ENCODE results near the gene ZFAND3. TPM values are rescaled to one million over a fixed set of nuclear protein-coding genes. Genes with fewer than 3 reads are reported as not detected.

The ZFAND3 gene
- total and polyA plus RNA-seq, 10 of the 15 experiments (the other 5 are each of a cell fraction or from before 2014, with no cell fraction given): 0.90 to 34.4 (median 16.3) TPM

DNA sequence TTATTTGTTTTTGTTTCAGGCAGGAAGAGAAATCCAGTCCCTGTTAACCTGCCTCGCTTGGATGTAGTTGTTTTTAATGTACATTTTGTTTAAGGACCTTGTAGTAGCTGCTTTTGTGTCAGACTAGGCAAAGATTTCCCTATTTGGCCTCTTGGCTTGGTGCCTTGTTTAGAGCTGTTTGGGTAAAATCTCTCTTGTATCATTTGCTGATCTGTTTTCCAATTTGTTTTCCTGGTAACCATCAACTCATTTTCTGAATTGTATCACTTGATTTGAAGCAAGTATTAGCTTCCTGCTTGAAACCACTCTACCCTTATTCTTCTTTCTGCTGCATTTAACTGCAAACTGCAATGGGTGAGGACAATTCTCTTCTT lies 160.7 kb downstream of the ZFAND3 start:
- intact Hi-C loops (cut with micrococcal nuclease; ENCODE audit: unreplicated experiment): no loop called here

More for the DNA sequence above, 160.7 kb downstream of the ZFAND3 start:
- ATAC-seq (no peak), FAIRE-seq (no peak), DNase-seq (ENCODE audit: low read depth, low spot score) (no peak)
- TF ChIP-seq BCL11A (IDR thresholded peaks at IDR 0.05; ENCODE audit: low read depth, low read length) (no peak), ZBTB11 (CRISPR knock-in tag; IDR thresholded peaks at IDR 0.05) (no peak), GABPA (IDR thresholded peaks at IDR 0.05; ENCODE audit: low read depth) (no peak), IKZF1 (conservative IDR thresholded peaks at IDR 0.05) (no peak), LARP7 (IDR thresholded peaks at IDR 0.05) (no peak), SIX5 (IDR thresholded peaks at IDR 0.05; ENCODE audit: low read depth, low read length, severe bottlenecking) (no peak), SUPT20H (IDR thresholded peaks at IDR 0.05; ENCODE audit: borderline replicate concordance, control insufficient read depth, low read depth, low read length) (no peak), NBN (IDR thresholded peaks at IDR 0.05) (no peak)
- TF ChIP-seq, protein P1, sequence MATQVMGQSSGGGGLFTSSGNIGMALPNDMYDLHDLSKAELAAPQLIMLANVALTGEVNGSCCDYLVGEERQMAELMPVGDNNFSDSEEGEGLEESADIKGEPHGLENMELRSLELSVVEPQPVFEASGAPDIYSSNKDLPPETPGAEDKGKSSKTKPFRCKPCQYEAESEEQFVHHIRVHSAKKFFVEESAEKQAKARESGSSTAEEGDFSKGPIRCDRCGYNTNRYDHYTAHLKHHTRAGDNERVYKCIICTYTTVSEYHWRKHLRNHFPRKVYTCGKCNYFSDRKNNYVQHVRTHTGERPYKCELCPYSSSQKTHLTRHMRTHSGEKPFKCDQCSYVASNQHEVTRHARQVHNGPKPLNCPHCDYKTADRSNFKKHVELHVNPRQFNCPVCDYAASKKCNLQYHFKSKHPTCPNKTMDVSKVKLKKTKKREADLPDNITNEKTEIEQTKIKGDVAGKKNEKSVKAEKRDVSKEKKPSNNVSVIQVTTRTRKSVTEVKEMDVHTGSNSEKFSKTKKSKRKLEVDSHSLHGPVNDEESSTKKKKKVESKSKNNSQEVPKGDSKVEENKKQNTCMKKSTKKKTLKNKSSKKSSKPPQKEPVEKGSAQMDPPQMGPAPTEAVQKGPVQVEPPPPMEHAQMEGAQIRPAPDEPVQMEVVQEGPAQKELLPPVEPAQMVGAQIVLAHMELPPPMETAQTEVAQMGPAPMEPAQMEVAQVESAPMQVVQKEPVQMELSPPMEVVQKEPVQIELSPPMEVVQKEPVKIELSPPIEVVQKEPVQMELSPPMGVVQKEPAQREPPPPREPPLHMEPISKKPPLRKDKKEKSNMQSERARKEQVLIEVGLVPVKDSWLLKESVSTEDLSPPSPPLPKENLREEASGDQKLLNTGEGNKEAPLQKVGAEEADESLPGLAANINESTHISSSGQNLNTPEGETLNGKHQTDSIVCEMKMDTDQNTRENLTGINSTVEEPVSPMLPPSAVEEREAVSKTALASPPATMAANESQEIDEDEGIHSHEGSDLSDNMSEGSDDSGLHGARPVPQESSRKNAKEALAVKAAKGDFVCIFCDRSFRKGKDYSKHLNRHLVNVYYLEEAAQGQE (IDR thresholded peaks at IDR 0.05; ENCODE audit: low read depth, low read length): no peak
- Histone ChIP-seq H3K4me1 (ENCODE audit: control insufficient read depth, insufficient read depth, low read length) (0 out of 2 replicates have a peak, but pooled peaks cover 4% of the 10 kb centered on the region), H3K9ac (ENCODE audit: control insufficient read depth, insufficient read depth, low read length) (no peak overlapping the region), H3K4me2 (ENCODE audit: control insufficient read depth, insufficient read depth) (no peak overlapping the region), H4K20me1 (ENCODE audit: control insufficient read depth, insufficient read depth) (no peaks in the 10 kb centered on the region), H3K36me3 (ENCODE audit: control insufficient read depth in 2 of 2, insufficient read depth in 2 of 2, low read length in 1 of 2) (0 out of 4 replicates have a peak, but pooled peaks cover 0 to 2% of the 10 kb centered on the region in 2 experiments), H3K79me2 (ENCODE audit: control insufficient read depth, insufficient read depth, low read length) (peaks cover 41% of the 10 kb centered on the region), H3K27ac (ENCODE audit: control insufficient read depth, insufficient read depth) (no peak overlapping the region), H3K4me3 (no peak overlapping the region), H3K9me3 (replicated peaks; ENCODE audit: control insufficient read depth, insufficient read depth, low read length) (peaks cover 2% of the 10 kb centered on the region; the same call in 1 of the 3 replicates), H2AFZ (ENCODE audit: control insufficient read depth, low read depth, low read length) (no peak overlapping the region), H3K27me3 (replicated peaks in 1 of 2; ENCODE audit: control insufficient read depth in 2 of 2, insufficient read depth in 2 of 2, low read length in 1 of 2) (no peaks in the 10 kb centered on the region)
- no TSS peak for BruUV-seq (replicated peaks)
- RAD21 ChIA-PET (ENCODE audit: unreplicated experiment): no interaction called here
- WGBS (ENCODE audit: insufficient coverage, insufficient replicate concordance, low lambda C conversion rate, missing lambda C conversion rate): 100% methylated on average over 1 of the region's 1 CpG
- in situ Hi-C loops (cut with MboI): no loop called here
- SMC1A ChIA-PET (ENCODE audit: uncharacterized antibody, unreplicated experiment): interaction anchor here (0.7 to 2.2 kb wide), 6 partner anchors 10 to 57 kb away, joined by 3 to 6 read pairs (median 3); no protein-coding TSS in a partner anchor
- CTCF ChIA-PET: interaction anchor here (1.3 to 2.9 kb wide), 2 partner anchors 8 to 86 kb away, joined by 3 to 8 read pairs; no protein-coding TSS in a partner anchor
- POLR2A ChIA-PET: interaction anchor here (0.7 to 1.1 kb wide), 2 partner anchors 39 to 1092 kb away, joined by 3 to 5 read pairs; no protein-coding TSS in a partner anchor
